WERI-Rb-1 (cell line): Measurements from ENCODE around the gene NEURL4.

ENCODE experiments used
- DNase-seq: peaks from one replicate; pipeline ENCODE4 v3.0.0-alpha.2; 2020
- H3K27ac ChIP-seq: fragments of 250-450 bp; sonication (Bioruptor Pico); 2 replicates; pipeline ENCODE4 v1.5.1; 2020; ENCODE audit warnings: mild to moderate bottlenecking, moderate library complexity
- H3K27me3 ChIP-seq: fragments of 250-450 bp; sonication (Bioruptor Pico); 2 replicates; pipeline ENCODE4 v1.5.1; 2021; ENCODE audit warnings: mild to moderate bottlenecking, low read depth, moderate library complexity; ENCODE audit not compliant: insufficient read depth, severe bottlenecking
- H3K36me3 ChIP-seq: fragments of 250-450 bp; sonication (Bioruptor Pico); 2 replicates; pipeline ENCODE4 v1.5.1; 2020; ENCODE audit warnings: mild to moderate bottlenecking, moderate library complexity
- H3K4me3 ChIP-seq: 2 replicates; pipeline ENCODE4 v1.5.1; 2011; ENCODE audit warnings: low read depth, mild to moderate bottlenecking, control low read depth, low read length
- H3K9me3 ChIP-seq: fragments of 250-450 bp; sonication (Bioruptor Pico); 2 replicates; pipeline ENCODE4 v1.5.1; 2021; ENCODE audit warnings: mild to moderate bottlenecking, moderate library complexity; ENCODE audit not compliant: severe bottlenecking
- TF ChIP-seq, protein P1 (sequence below): IDR thresholded peaks from 2 replicates; pipeline ENCODE4 v1.5.1; 2011; ENCODE audit warnings: low read depth, mild to moderate bottlenecking, control low read depth, inconsistent platforms, low read length

The NEURL4 gene

GRCh38 chr17:7312432-7313087, 16.6 kb downstream of the NEURL4 start:
- Histone ChIP-seq H3K9me3 (no peaks in the 10 kb centered on the region), H3K27me3 (no peaks in the 10 kb centered on the region), H3K4me3 (no peak overlapping the region), H3K27ac (no peak overlapping the region), H3K36me3 (peaks cover 76% of the 10 kb centered on the region)
- TF ChIP-seq, protein P1, sequence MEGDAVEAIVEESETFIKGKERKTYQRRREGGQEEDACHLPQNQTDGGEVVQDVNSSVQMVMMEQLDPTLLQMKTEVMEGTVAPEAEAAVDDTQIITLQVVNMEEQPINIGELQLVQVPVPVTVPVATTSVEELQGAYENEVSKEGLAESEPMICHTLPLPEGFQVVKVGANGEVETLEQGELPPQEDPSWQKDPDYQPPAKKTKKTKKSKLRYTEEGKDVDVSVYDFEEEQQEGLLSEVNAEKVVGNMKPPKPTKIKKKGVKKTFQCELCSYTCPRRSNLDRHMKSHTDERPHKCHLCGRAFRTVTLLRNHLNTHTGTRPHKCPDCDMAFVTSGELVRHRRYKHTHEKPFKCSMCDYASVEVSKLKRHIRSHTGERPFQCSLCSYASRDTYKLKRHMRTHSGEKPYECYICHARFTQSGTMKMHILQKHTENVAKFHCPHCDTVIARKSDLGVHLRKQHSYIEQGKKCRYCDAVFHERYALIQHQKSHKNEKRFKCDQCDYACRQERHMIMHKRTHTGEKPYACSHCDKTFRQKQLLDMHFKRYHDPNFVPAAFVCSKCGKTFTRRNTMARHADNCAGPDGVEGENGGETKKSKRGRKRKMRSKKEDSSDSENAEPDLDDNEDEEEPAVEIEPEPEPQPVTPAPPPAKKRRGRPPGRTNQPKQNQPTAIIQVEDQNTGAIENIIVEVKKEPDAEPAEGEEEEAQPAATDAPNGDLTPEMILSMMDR = no peak
- no peak for DNase-seq

DNA sequence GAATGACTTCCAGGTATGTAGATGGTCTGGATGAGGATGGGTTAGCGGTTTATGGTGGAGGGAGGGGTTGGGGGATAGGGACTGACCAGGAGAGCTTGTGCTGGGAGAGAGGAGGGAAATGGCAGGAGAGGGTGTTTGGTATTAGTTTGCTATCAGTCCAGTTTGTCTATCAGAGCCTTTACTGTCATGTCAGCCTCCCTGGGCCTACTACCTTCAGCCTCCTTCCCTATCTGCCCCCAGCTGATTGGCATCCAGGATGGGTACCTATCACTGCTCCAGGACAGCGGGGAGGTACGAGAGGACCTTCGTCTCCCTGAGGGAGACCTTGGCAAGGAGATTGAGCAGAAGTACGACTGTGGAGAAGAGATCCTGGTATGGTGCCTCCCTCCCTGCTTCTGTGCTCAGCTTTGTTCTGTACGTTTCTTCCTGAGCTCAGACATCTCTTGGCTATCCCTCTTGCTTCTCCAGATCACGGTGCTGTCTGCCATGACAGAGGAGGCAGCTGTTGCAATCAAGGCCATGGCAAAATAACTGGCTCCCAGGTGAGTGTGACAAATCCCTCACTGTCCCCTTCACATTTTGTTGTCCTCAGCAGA, 17.9 kb downstream of the NEURL4 start:
- Histone ChIP-seq H3K27me3 (no peaks in the 10 kb centered on the region), H3K4me3 (no peak overlapping the region), H3K9me3 (no peaks in the 10 kb centered on the region), H3K36me3 (peaks cover 67% of the 10 kb centered on the region), H3K27ac (no peak overlapping the region)
- DNase-seq = no peak
- TF ChIP-seq, protein P1 = no peak

GRCh38 chr17:7309628-7310027, 19.5 kb downstream of the NEURL4 start:
- Histone ChIP-seq H3K27ac (no peak overlapping the region), H3K27me3 (no peaks in the 10 kb centered on the region), H3K4me3 (no peak overlapping the region), H3K36me3 (peaks cover 57% of the 10 kb centered on the region), H3K9me3 (no peaks in the 10 kb centered on the region)
- TF ChIP-seq, protein P1 = no peak
- no peak for DNase-seq

DNA sequence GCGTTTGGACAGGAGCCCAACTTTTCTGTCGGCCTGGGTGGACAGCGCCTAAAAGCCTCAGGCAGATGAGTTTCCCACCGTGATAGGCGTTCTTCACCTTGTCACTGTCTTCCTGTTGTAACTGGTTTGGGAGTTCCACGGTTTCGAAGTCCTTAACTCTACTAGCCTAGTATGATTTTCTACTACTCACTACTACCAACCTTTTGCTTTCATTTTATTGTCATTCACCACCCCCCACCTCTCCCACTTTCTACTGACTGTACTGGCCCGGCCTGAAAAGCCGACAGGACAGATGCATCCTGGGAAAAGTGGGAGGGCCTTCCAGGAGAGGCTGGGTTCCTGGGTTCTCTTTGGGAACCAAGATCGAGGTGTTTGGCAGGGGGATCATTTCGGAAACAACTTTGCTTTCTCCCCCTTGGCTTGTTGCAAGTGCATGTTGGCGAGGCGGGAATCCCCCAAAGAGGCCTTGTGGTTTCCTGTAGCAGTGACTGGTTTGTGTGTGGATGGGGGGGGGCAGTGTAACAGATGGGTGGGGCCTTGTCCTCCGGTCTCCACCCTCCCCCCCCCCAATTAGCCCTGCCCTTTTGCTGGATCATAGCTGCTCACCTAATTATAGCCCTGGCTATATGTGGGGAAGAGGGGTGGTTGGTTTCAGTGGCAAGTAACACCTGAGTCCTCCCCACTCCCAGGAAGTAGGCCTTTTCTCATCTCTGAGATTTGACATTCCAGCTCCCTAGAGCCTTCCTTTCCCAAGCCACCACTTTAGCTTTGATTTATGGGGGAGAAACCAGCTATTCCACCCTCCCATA, 20.3 kb downstream of the NEURL4 start:
- peaks cover 2% of the 10 kb centered on the region for H3K9me3 ChIP-seq
- TF ChIP-seq, protein P1 = no peak
- H3K4me3 ChIP-seq = peak overlapping the region; percentile 57
- peak; percentile 82 for DNase-seq
- H3K27ac ChIP-seq = peak overlapping the region; percentile 96
- no peaks in the 10 kb centered on the region for H3K27me3 ChIP-seq
- H3K36me3 ChIP-seq = peaks cover 50% of the 10 kb centered on the region

DNA sequence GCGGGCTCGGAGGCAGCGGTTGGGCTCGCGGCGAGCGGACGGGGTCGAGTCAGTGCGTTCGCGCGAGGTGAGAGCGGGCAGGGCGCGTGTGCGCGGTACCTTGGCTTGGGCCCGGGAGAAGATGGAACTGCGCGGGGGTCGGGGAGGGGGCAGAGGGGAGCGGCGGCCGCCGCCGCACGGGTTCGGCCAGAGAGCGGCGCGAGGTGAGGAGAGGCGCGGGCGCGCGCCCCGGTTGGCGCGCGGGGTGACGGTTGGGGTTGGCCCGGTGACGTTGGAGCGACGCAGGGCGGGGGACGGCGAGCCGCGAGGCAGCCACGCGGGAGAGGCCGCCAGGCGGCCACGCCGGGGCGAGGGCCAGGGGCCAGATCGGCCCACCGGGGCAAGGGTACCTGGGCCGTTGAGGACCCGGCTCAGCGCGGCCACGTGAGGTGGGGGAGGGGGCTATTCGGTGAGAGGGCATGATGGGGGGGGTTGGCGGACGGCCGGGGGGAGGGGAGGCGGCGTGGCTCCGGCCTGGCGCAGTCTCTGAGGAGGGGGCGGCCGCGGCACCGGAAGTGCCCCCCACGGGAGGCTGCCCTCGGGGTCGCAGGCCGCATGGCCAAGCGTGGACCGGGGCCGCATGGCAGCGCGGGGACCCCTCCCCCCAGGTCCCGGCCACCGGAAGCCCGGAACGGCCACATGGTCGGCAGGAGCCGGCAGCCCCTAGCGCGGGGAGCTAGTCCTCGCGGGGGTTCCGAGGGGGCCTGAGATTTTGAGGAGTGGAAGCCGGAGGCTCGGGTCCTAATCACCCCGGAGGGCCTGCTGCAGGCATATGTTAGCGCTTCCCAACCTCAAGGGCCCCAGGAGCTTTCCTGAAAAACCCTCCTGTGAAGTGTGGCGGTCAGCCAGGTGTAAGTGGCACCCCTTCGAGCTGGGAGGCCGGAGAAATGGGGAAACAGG, 21.2 kb downstream of the NEURL4 start:
- DNase-seq = peak; percentile 30
- Histone ChIP-seq H3K4me3 (peak overlapping the region; percentile 57), H3K27me3 (no peaks in the 10 kb centered on the region), H3K36me3 (peaks cover 42% of the 10 kb centered on the region), H3K27ac (peak overlapping the region; percentile 96), H3K9me3 (peaks cover 3% of the 10 kb centered on the region)
- TF ChIP-seq, protein P1 = no peak
